IPS DF 4.7 (cell line): Measurements from ENCODE around the gene GALNTL6.
"Not testable (repeated sequence)": the region's sequence is repeated elsewhere in the genome, so short reads cannot be mapped to it uniquely, and the experiment has no call there.

Source experiments
- DNase-seq: peaks from one replicate; pipeline ENCODE4 v3.0.0-alpha.2; 2013; ENCODE audit warnings: low spot score; ENCODE audit errors: extremely low read depth

GALNTL6 gene

GRCh38 chr4:172927096-172927814, 1114.1 kb downstream of the GALNTL6 start:
- no peak for DNase-seq

GRCh38 chr4:172928347-172928746, 1115.1 kb downstream of the GALNTL6 start:
- DNase-seq = no peak

GRCh38 chr4:172938072-172938829, 1125.0 kb downstream of the GALNTL6 start:
- no peak for DNase-seq

- DNase-seq = no peak
Measured at GRCh38 chr4:172938870-172939269, 1125.7 kb downstream of the GALNTL6 start.

GRCh38 chr4:172942840-172943239, 1129.6 kb downstream of the GALNTL6 start:
- no peak for DNase-seq

GRCh38 chr4:172945611-172946010, 1132.4 kb downstream of the GALNTL6 start:
- no peak for DNase-seq

- no peak for DNase-seq
Measured at GRCh38 chr4:172946503-172946902, 1133.3 kb downstream of the GALNTL6 start.

- no peak for DNase-seq
Measured at GRCh38 chr4:172947594-172947993, 1134.4 kb downstream of the GALNTL6 start.

- DNase-seq = no peak
Measured at GRCh38 chr4:172950990-172951389, 1137.8 kb downstream of the GALNTL6 start.

- no peak for DNase-seq
Measured at GRCh38 chr4:172951679-172952451, 1138.7 kb downstream of the GALNTL6 start.

- DNase-seq = no peak
Measured at GRCh38 chr4:172953896-172954568, 1140.8 kb downstream of the GALNTL6 start.

- not testable (repeated sequence) for DNase-seq
Measured at GRCh38 chr4:172956340-172956739, 1143.1 kb downstream of the GALNTL6 start.

- no peak for DNase-seq
Measured at GRCh38 chr4:172957216-172957615, 1144.0 kb downstream of the GALNTL6 start.

- no peak for DNase-seq
Measured at GRCh38 chr4:172962564-172963353, 1149.6 kb downstream of the GALNTL6 start.

GRCh38 chr4:172963498-172964294, 1150.5 kb downstream of the GALNTL6 start:
- no peak for DNase-seq

- not testable (repeated sequence) for DNase-seq
Measured at GRCh38 chr4:172970189-172970588, 1157.0 kb downstream of the GALNTL6 start.

GRCh38 chr4:172974586-172974985, 1161.4 kb downstream of the GALNTL6 start:
- DNase-seq = no peak

GRCh38 chr4:172975651-172976229, 1162.5 kb downstream of the GALNTL6 start:
- DNase-seq = no peak

- not testable (repeated sequence) for DNase-seq
Measured at GRCh38 chr4:172977491-172978041, 1164.4 kb downstream of the GALNTL6 start.
